ENCODE results near the gene SPINK7. TPM values are rescaled to one million over a fixed set of nuclear protein-coding genes. Genes with fewer than 3 reads are reported as not detected.

SPINK7 gene
- total and polyA plus RNA-seq, 8 donors, result 4.9 to 55.8 TPM; not detected in 6

DNA sequence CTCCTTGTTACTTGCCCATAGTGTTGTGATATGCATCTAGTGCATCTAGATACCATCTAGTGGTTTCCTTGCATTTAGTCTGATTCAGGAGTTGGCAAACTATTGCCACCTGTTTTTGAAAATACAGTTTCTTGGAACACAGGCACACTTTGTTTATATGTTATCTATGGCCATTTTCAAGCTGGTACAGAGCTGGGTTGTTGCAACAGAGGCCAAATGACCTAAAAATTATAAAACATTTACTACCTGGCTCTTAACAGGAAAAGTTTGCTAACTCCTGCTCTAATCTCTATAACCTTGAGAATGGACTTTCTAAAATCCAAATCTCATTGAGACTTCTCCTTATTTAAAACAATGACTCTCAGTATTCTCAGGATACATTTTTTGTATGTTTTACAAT, 52.1 kb downstream of the SPINK7 start:
- H3K4me3 ChIP-seq, result no peak overlapping the region
- H3K36me3 ChIP-seq, result no peaks in the 10 kb centered on the region
- intact Hi-C loops (cut with DNase I; ENCODE audit: low total_unique reads), result no loop called here
- no peak for DNase-seq
- H3K27ac ChIP-seq, result no peak overlapping the region
- no peaks in the 10 kb centered on the region for H3K27me3 ChIP-seq
- peaks cover 0 to 8% (median 2%) of the 10 kb centered on the region in 4 donors for H3K9me3 ChIP-seq
- H3K4me1 ChIP-seq, result no peaks in the 10 kb centered on the region
- TF ChIP-seq POLR2AphosphoS5 (IDR thresholded peaks at IDR 0.05), result no peak
- TF ChIP-seq POLR2A (IDR thresholded peaks at IDR 0.05), result no peak
- no peak for TF ChIP-seq EP300 (IDR thresholded peaks at IDR 0.05)
- TF ChIP-seq, protein P1, sequence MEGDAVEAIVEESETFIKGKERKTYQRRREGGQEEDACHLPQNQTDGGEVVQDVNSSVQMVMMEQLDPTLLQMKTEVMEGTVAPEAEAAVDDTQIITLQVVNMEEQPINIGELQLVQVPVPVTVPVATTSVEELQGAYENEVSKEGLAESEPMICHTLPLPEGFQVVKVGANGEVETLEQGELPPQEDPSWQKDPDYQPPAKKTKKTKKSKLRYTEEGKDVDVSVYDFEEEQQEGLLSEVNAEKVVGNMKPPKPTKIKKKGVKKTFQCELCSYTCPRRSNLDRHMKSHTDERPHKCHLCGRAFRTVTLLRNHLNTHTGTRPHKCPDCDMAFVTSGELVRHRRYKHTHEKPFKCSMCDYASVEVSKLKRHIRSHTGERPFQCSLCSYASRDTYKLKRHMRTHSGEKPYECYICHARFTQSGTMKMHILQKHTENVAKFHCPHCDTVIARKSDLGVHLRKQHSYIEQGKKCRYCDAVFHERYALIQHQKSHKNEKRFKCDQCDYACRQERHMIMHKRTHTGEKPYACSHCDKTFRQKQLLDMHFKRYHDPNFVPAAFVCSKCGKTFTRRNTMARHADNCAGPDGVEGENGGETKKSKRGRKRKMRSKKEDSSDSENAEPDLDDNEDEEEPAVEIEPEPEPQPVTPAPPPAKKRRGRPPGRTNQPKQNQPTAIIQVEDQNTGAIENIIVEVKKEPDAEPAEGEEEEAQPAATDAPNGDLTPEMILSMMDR (IDR thresholded peaks at IDR 0.05), result no peak

Other genes starting within 250 kb of the SPINK7 start
- gene SPINK5, start 248.4 kb upstream of the SPINK7 start, total RNA-seq, result 1 to 10 TPM in 3 of 5 donors, under 1 TPM in 1, not detected in 1; 0.45 to 4.4 (median 2.0) TPM
- gene SPINK5, start 248.4 kb upstream of the SPINK7 start, polyA plus RNA-seq, result 100 to 1,000 TPM in 1 of 3 donors, 1 to 10 TPM in 1, under 1 TPM in 1; 0.75 to 117 (median 2.6) TPM
- not detected for gene SPINK14, start 143.9 kb upstream of the SPINK7 start, total RNA-seq
- gene SPINK14, start 143.9 kb upstream of the SPINK7 start, polyA plus RNA-seq, result not detected
- not detected for gene SPINK6, start 109.4 kb upstream of the SPINK7 start, total RNA-seq
- not detected for gene SPINK6, start 109.4 kb upstream of the SPINK7 start, polyA plus RNA-seq
- not detected for gene MARCOL, start 73.9 kb upstream of the SPINK7 start, total RNA-seq
- gene MARCOL, start 73.9 kb upstream of the SPINK7 start, polyA plus RNA-seq, result not detected
- 1 to 10 TPM in 1 of 5 donors, not detected in 4; 1.5 TPM for gene SPINK13, start 43.6 kb upstream of the SPINK7 start, total RNA-seq
- 1 to 10 TPM in 2 of 3 donors, not detected in 1; 1.4 to 9.3 TPM for gene SPINK13, start 43.6 kb upstream of the SPINK7 start, polyA plus RNA-seq
- not detected for gene SPINK9, start 23.1 kb downstream of the SPINK7 start, total RNA-seq
- not detected for gene SPINK9, start 23.1 kb downstream of the SPINK7 start, polyA plus RNA-seq
- gene FBXO38, start 71.5 kb downstream of the SPINK7 start, total RNA-seq, result 100 to 1,000 TPM in 2 of 5 donors, 10 to 100 TPM in 3; 16.3 to 119 (median 45.5) TPM
- 10 to 100 TPM; 10.7 to 15.6 (median 11.4) TPM for gene FBXO38, start 71.5 kb downstream of the SPINK7 start, polyA plus RNA-seq